ENCODE data around the gene SUSD6. TPM values are rescaled to one million over a fixed set of nuclear protein-coding genes. Genes with fewer than 3 reads are reported as not detected.
A peak's percentile ranks its signal among the peaks of the same experiment; 100 is the strongest.

The SUSD6 gene, protein sequence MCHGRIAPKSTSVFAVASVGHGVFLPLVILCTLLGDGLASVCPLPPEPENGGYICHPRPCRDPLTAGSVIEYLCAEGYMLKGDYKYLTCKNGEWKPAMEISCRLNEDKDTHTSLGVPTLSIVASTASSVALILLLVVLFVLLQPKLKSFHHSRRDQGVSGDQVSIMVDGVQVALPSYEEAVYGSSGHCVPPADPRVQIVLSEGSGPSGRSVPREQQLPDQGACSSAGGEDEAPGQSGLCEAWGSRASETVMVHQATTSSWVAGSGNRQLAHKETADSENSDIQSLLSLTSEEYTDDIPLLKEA
- total RNA-seq (2021) = 3.6 and 3.7 TPM in 2 replicates
- long read RNA-seq, full-length matches to known transcripts = 4 of 6 reads
- long read RNA-seq, partial matches to known transcripts = 0 of 6 reads
- long read RNA-seq, other reads (novel, unspliced or antisense) = 2 of 6 reads

DNA sequence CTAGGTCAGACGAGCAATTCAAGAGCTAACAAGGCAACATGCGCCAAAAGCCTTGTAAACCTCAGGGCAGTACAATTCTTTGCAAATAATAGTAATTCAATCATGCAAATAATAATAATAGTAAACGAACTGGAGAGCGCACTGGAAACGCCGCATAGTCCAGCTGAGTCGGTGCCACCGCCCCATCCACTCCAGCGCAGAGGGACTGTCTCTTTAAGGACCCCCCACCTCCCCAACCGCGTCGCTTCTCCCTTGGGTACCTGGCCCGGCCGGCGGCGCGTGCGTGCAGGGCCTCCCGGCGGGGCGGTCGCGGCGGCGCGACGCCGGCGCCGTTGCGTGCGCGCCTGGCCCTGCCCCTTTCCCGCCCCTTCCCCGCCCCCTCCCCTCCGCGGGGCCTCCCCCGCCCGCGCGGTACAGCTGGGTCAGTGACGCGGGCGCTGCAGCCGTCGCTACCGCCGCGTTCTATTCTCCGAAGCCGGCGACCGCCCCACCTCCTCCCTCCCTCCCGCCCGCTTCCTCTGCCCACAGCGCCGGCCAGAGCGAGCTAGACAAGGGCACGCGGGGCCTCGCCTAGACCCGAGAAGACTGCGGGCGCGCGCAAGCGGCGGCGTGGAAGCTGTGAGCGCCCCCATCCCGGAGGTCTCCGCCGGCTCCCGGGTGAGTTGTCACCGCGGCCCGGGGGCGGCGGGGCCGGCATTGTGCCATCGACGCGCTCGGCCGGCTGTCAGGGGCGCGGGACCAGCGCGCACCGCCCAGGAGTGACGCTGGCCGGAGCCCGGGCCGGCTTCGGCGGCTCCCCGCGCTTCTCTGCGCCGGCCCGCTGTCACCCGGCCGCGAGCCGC lies at the start of gene SUSD6:
SUSD6 (plus strand) TSS at position 425 of the 842 bp plus-strand sequence. CDS start 46,997 bp downstream, outside the sequence.
- Histone ChIP-seq H3K18ac (ENCODE audit: insufficient read length, low read depth, low read length) (no peak within 1 kb of the TSS), H3K9me3 (ENCODE audit: control insufficient read depth, low read depth, low read length) (no peaks in the 10 kb centered on the region), H4K8ac (replicated peaks; ENCODE audit: insufficient read length, low read depth, low read length) (no peak within 1 kb of the TSS), H3K4ac (ENCODE audit: low read depth, low read length) (no peak within 1 kb of the TSS), H3K4me2 (ENCODE audit: insufficient read depth, insufficient read length, low read length) (peak within 1 kb of the TSS; percentile 85), H3K4me1 (ENCODE audit: insufficient read depth, low read length) (no peaks in the 10 kb centered on the region), H3K79me2 (ENCODE audit: insufficient read depth, low read length) (0 out of 2 replicates have a peak, but pooled peaks cover 2% of the 10 kb centered on the region), H3K23me2 (ENCODE audit: insufficient read length, low read depth, low read length, poor library complexity, severe bottlenecking) (peaks cover 11% of the 10 kb centered on the region), H3K14ac (ENCODE audit: insufficient read depth, low read length) (no peak within 1 kb of the TSS), H3T11ph (ENCODE audit: low read length) (no peak within 1 kb of the TSS), H3K79me1 (ENCODE audit: insufficient read depth, low read depth, low read length, poor library complexity, severe bottlenecking) (no peaks in the 10 kb centered on the region), H3K27me3 (ENCODE audit: insufficient read depth, low read length) (no peaks in the 10 kb centered on the region; the same call in 1 of the 2 replicates), H2AFZ (ENCODE audit: low read length) (peak within 1 kb of the TSS; percentile 27), H2BK20ac (ENCODE audit: low read depth, low read length, poor library complexity, severe bottlenecking) (no peak within 1 kb of the TSS), H3K23ac (ENCODE audit: insufficient read length, low read depth, low read length) (no peak within 1 kb of the TSS), H3K9ac (ENCODE audit: extremely low read depth, insufficient read length, low read length) (peak within 1 kb of the TSS; percentile 21), H4K5ac (ENCODE audit: insufficient read length, low read depth, low read length) (no peak within 1 kb of the TSS), H4K91ac (ENCODE audit: insufficient read length, low read depth, low read length) (no peak within 1 kb of the TSS), H2AK5ac (ENCODE audit: insufficient read length, low read length) (no peak within 1 kb of the TSS), H2BK120ac (ENCODE audit: low read depth, low read length, poor library complexity, severe bottlenecking) (no peak within 1 kb of the TSS), H3K27ac (ENCODE audit: insufficient read length, low read depth, low read length) (no peak within 1 kb of the TSS), H3K56ac (ENCODE audit: insufficient read length, low read depth, low read length) (no peak within 1 kb of the TSS), H2BK12ac (ENCODE audit: insufficient read length, low read depth, low read length) (no peak within 1 kb of the TSS), H2BK5ac (ENCODE audit: insufficient read length, low read length) (no peak within 1 kb of the TSS), H2BK15ac (ENCODE audit: low read depth, low read length) (no peak within 1 kb of the TSS), H4K20me1 (ENCODE audit: control insufficient read depth, insufficient read depth, insufficient read length) (no peaks in the 10 kb centered on the region)
- H3K4me1 Mint-ChIP-seq = peaks cover 31 to 46% of the 10 kb centered on the region in 2 experiments
- TF ChIP-seq, protein P1, sequence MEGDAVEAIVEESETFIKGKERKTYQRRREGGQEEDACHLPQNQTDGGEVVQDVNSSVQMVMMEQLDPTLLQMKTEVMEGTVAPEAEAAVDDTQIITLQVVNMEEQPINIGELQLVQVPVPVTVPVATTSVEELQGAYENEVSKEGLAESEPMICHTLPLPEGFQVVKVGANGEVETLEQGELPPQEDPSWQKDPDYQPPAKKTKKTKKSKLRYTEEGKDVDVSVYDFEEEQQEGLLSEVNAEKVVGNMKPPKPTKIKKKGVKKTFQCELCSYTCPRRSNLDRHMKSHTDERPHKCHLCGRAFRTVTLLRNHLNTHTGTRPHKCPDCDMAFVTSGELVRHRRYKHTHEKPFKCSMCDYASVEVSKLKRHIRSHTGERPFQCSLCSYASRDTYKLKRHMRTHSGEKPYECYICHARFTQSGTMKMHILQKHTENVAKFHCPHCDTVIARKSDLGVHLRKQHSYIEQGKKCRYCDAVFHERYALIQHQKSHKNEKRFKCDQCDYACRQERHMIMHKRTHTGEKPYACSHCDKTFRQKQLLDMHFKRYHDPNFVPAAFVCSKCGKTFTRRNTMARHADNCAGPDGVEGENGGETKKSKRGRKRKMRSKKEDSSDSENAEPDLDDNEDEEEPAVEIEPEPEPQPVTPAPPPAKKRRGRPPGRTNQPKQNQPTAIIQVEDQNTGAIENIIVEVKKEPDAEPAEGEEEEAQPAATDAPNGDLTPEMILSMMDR (conservative IDR thresholded peaks at IDR 0.05) = no peak
- WGBS (ENCODE audit: extremely low coverage, insufficient read length, low lambda C conversion rate) = no CpG with 5 or more reads among the region's 105 CpGs
- H3K36me3 Mint-ChIP-seq (ENCODE audit: insufficient read depth in 1 of 3, low read depth in 3 of 3) = no peaks in the 10 kb centered on the region; a peak in 1 of 7 replicates
- H3K27ac Mint-ChIP-seq = peak within 1 kb of the TSS; percentile 25 to 93 (median 87); a peak in 5 of 7 replicates
- peak within 1 kb of the TSS; percentile 76 to 88 for H3K4me3 Mint-ChIP-seq
- peaks cover 12% of the 10 kb centered on the region for H3K27me3 Mint-ChIP-seq (ENCODE audit: low read depth)
- peak; percentile 86 for DNase-seq
- H3K9me3 Mint-ChIP-seq = no peaks in the 10 kb centered on the region
